Measurements from ENCODE around the gene CTAG1A.

GRCh38 chrX:154595559-154596249 is 10.8 kb downstream of the CTAG1A start:
- no peak for TF ChIP-seq CTCF (IDR thresholded peaks at IDR 0.05; ENCODE audit: insufficient read depth, low read length)
- TF ChIP-seq GABPA (IDR thresholded peaks at IDR 0.05; ENCODE audit: low read depth), result no peak
- no peak for TF ChIP-seq REST (IDR thresholded peaks at IDR 0.05; ENCODE audit: insufficient replicate concordance, low read depth)
- TF ChIP-seq POLR2AphosphoS5 (IDR thresholded peaks at IDR 0.05; ENCODE audit: low read depth), result no peak
- no peak for TF ChIP-seq SPI1 (IDR thresholded peaks at IDR 0.05; ENCODE audit: borderline replicate concordance, low read depth)

Data from HL-60 (cell line).